ENCODE data around the gene MTNR1A.

Gene MTNR1A

GRCh38 chr4:186537843-186538521 lies 17.4 kb downstream of the MTNR1A start (continued):
- no peak for TF ChIP-seq ZNF544 (tag by site-specific recombination; IDR thresholded peaks at IDR 0.05)

GRCh38 chr4:186536285-186536684 lies 19.1 kb downstream of the MTNR1A start:
- CTCF ChIA-PET: no interaction called here

More at GRCh38 chr4:186536285-186536684, 19.1 kb downstream of the MTNR1A start:
- POLR2A ChIA-PET: no interaction called here
- Histone ChIP-seq H3K4me1 (ENCODE audit: control insufficient read depth, insufficient read depth, low read length) (no peaks in the 10 kb centered on the region), H3K27ac (ENCODE audit: extremely low read depth, low read depth, low read length) (no peak overlapping the region), H3K36me3 (ENCODE audit: control insufficient read depth in 2 of 2, insufficient read depth in 1 of 2, low read length in 2 of 2) (no peaks in the 10 kb centered on the region), H3K9me3 (ENCODE audit: control insufficient read depth, insufficient read depth, low read depth, low read length) (no peaks in the 10 kb centered on the region), H3K4me3 (ENCODE audit: low read depth, low read length) (no peak overlapping the region)
- TF ChIP-seq GLI2 (tag by site-specific recombination; IDR thresholded peaks at IDR 0.05; ENCODE audit: borderline replicate concordance, low read depth) (no peak), ZNF221 (tag by site-specific recombination; IDR thresholded peaks at IDR 0.05; ENCODE audit: borderline replicate concordance) (no peak), ZNF280D (tag by site-specific recombination; IDR thresholded peaks at IDR 0.05) (no peak), ZNF112 (tag by site-specific recombination; IDR thresholded peaks at IDR 0.05) (no peak), TSHZ1 (tag by site-specific recombination; IDR thresholded peaks at IDR 0.05; ENCODE audit: borderline replicate concordance) (no peak), ZNF133 (tag by site-specific recombination; IDR thresholded peaks at IDR 0.05) (no peak), MYNN (tag by site-specific recombination; IDR thresholded peaks at IDR 0.05; ENCODE audit: borderline replicate concordance) (no peak), ZNF280C (tag by site-specific recombination; IDR thresholded peaks at IDR 0.05) (no peak), SALL2 (tag by site-specific recombination; IDR thresholded peaks at IDR 0.05; ENCODE audit: borderline replicate concordance) (no peak), ZNF223 (tag by site-specific recombination; IDR thresholded peaks at IDR 0.05) (no peak), HOXD13 (CRISPR knock-in tag; IDR thresholded peaks at IDR 0.05; ENCODE audit: borderline replicate concordance) (no peak)
